ENCODE results near the gene BACE1-AS. TPM values are rescaled to one million over a fixed set of nuclear protein-coding genes. Genes with fewer than 3 reads are reported as not detected.

BACE1-AS gene
- total RNA-seq, 2 experiments from 2014 or later: 3.2 to 4.0 TPM

DNA sequence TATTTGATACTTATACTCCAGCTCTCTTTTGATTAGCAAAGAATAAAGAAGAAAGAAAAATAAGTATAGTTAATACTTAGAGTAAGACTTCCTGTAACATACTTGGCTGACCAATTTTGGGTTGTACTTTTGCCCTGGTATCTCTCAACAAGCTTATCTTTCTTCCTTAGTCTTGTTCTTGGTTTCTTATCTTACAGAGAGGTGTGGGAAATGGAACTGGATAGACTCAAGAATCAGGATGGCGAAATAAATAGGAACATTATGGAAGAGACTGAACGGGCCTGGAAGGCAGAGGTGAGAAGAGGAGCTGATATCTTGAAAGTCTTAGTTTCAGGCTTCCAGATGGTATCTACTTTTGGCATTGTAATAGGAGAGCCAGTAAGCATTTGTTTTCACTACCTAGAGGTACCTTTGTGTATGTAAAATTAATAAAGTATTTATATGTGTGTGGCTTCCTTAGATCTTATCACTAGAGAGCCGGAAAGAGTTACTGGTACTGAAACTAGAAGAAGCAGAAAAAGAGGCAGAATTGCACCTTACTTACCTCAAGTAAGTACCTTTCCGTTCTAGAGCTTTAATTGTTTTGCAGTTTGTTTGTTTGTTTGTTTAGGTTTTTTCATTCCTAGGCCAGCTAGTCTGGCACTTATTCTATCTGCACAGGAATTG lies 11.3 kb upstream of the BACE1-AS start:
- CTCF ChIA-PET: interaction anchor here (1.0 kb wide), 1 partner anchor 147 kb away, joined by 4 read pairs; no protein-coding TSS in a partner anchor
- no peak for ATAC-seq
- no peaks in the 10 kb centered on the region for H3K9me3 Mint-ChIP-seq
- no peak for DNase-seq
- POLR2A ChIA-PET: no interaction called here
- intact Hi-C loops (cut with micrococcal nuclease): no loop called here
- peak overlapping the region; percentile 81 for H3K27ac Mint-ChIP-seq
- peaks cover 10% of the 10 kb centered on the region for H3K36me3 Mint-ChIP-seq (ENCODE audit: low read depth)
- no peaks in the 10 kb centered on the region for H3K27me3 Mint-ChIP-seq
- H3K4me3 Mint-ChIP-seq: no peak overlapping the region
- H3K4me1 Mint-ChIP-seq (ENCODE audit: low read depth): peaks cover 10% of the 10 kb centered on the region
- TF ChIP-seq, protein P1, sequence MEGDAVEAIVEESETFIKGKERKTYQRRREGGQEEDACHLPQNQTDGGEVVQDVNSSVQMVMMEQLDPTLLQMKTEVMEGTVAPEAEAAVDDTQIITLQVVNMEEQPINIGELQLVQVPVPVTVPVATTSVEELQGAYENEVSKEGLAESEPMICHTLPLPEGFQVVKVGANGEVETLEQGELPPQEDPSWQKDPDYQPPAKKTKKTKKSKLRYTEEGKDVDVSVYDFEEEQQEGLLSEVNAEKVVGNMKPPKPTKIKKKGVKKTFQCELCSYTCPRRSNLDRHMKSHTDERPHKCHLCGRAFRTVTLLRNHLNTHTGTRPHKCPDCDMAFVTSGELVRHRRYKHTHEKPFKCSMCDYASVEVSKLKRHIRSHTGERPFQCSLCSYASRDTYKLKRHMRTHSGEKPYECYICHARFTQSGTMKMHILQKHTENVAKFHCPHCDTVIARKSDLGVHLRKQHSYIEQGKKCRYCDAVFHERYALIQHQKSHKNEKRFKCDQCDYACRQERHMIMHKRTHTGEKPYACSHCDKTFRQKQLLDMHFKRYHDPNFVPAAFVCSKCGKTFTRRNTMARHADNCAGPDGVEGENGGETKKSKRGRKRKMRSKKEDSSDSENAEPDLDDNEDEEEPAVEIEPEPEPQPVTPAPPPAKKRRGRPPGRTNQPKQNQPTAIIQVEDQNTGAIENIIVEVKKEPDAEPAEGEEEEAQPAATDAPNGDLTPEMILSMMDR (IDR thresholded peaks at IDR 0.05): no peak

DNA sequence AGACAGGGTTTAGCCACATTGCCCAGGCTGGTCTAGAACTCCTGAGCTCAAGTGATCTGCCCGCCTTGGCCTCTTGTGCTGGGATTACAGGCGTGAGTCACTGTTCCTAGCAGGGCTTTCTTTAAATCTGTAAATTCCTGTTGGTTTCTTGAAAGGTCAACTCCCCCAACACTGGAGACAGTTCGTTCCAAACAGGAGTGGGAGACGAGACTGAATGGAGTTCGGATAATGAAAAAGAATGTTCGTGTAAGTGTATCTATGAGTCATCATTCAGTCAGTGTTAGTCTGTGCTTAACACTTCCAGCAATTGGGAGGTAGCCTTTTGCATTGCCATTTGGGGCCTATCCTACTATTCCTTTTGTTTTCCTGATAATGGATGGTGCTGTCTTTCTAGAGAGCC lies 10.0 kb upstream of the BACE1-AS start:
- no peaks in the 10 kb centered on the region for H3K9me3 Mint-ChIP-seq
- CTCF ChIA-PET: no interaction called here
- H3K4me1 Mint-ChIP-seq (ENCODE audit: low read depth): peaks cover 8% of the 10 kb centered on the region

DNA sequence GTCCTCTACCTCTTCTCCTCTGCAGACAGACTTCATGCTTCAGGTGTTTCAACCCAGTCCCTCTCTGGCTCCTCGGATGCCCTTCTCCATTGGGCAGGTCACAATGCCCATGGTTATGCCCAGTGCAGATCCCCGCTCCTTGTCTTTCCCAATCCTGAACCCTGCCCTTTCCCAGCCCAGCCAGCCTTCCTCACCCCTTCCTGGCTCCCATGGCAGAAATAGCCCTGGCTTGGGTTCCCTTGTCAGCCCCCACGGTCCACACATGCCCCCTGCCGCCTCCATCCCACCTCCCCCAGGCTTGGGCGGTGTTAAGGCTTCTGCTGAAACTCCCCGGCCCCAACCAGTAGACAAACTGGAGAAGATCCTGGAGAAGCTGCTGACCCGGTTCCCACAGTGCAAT lies 9.3 kb upstream of the BACE1-AS start:
- CTCF ChIA-PET: no interaction called here
- TF ChIP-seq, protein P1 (IDR thresholded peaks at IDR 0.05): no peak
- Mint-ChIP-seq H3K36me3 (ENCODE audit: low read depth) (peaks cover 7% of the 10 kb centered on the region), H3K9me3 (no peaks in the 10 kb centered on the region), H3K4me3 (no peak overlapping the region), H3K27me3 (no peaks in the 10 kb centered on the region), H3K4me1 (ENCODE audit: low read depth) (peaks cover 8% of the 10 kb centered on the region), H3K27ac (no peak overlapping the region)
- no peak for DNase-seq
- no peak for ATAC-seq
- POLR2A ChIA-PET: no interaction called here
- intact Hi-C loops (cut with micrococcal nuclease): no loop called here

More for the DNA sequence above, 10.0 kb upstream of the BACE1-AS start:
- peaks cover 7% of the 10 kb centered on the region for H3K36me3 Mint-ChIP-seq (ENCODE audit: low read depth)
- no peak for DNase-seq
- no peak overlapping the region for H3K27ac Mint-ChIP-seq
- ATAC-seq: no peak
- no peak overlapping the region for H3K4me3 Mint-ChIP-seq
- H3K27me3 Mint-ChIP-seq: no peaks in the 10 kb centered on the region
- intact Hi-C loops (cut with micrococcal nuclease): no loop called here
- TF ChIP-seq, protein P1 (IDR thresholded peaks at IDR 0.05): no peak
- POLR2A ChIA-PET: no interaction called here

DNA sequence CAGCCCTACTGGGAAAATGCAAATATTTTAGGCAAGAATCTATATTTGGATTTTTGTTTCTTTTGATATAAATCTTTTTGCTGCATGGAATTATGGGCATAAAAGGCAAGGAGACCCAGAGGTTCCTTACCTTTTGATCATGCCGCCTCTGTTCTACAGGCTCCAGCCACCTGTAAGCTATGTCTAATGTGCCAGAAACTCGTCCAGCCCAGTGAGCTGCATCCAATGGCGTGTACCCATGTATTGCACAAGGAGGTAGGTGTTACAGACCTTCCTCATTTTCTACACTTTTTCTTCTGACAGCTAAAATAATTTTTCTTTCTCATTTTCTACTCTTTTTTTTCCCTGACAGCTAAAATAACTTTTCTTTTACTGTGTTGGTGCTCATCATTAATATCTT lies 8.2 kb upstream of the BACE1-AS start:
- no peaks in the 10 kb centered on the region for H3K27me3 Mint-ChIP-seq
- no peaks in the 10 kb centered on the region for H3K9me3 Mint-ChIP-seq
- intact Hi-C loops (cut with micrococcal nuclease): no loop called here
- H3K36me3 Mint-ChIP-seq (ENCODE audit: low read depth): peaks cover 7% of the 10 kb centered on the region
- DNase-seq (no peak), ATAC-seq (no peak)
- CTCF ChIA-PET: no interaction called here
- no peak overlapping the region for H3K4me3 Mint-ChIP-seq
- no peak overlapping the region for H3K27ac Mint-ChIP-seq
- TF ChIP-seq, protein P1 (IDR thresholded peaks at IDR 0.05): no peak
- H3K4me1 Mint-ChIP-seq (ENCODE audit: low read depth): peaks cover 8% of the 10 kb centered on the region
- POLR2A ChIA-PET: interaction anchor here (1.2 kb wide), 1 partner anchor 20 kb away, joined by 3 read pairs; no protein-coding TSS in a partner anchor

- H3K4me1 Mint-ChIP-seq (ENCODE audit: low read depth): peaks cover 7% of the 10 kb centered on the region
- ATAC-seq: no peak
- intact Hi-C loops (cut with micrococcal nuclease): no loop called here
- H3K27ac Mint-ChIP-seq: no peak overlapping the region
- H3K36me3 Mint-ChIP-seq (ENCODE audit: low read depth): peaks cover 7% of the 10 kb centered on the region
- ChIA-PET CTCF (no interaction called here), POLR2A (no interaction called here)
- TF ChIP-seq, protein P1 (IDR thresholded peaks at IDR 0.05): no peak
- H3K4me3 Mint-ChIP-seq: no peak overlapping the region
- no peak for DNase-seq
- no peaks in the 10 kb centered on the region for H3K27me3 Mint-ChIP-seq
- no peaks in the 10 kb centered on the region for H3K9me3 Mint-ChIP-seq
These were observed 7.1 kb upstream of the BACE1-AS start for GRCh38 chr11:117284053-117284452.

Data from activated CD8-positive, alpha-beta T cell treated with anti-CD3 and anti-CD28 coated beads for 36 hours (primary cell).